Stimulated activated CD4-positive, alpha-beta T cell treated with anti-CD3 and anti-CD28 coated beads, Interleukin-4, amount 100 ng/mL, for 1 hour (primary cell): ENCODE results near the gene TYROBP.
"Not testable (repeated sequence)": the region's sequence is repeated elsewhere in the genome, so short reads cannot be mapped to it uniquely, and the experiment has no call there.

Experiments
- DNase-seq: peaks from one replicate; pipeline ENCODE4 v3.0.0-alpha.2; 2020

TYROBP gene

GRCh38 chr19:35898499-35898809 lies 9.6 kb downstream of the TYROBP start:
- no peak for DNase-seq

GRCh38 chr19:35897706-35898451 lies 10.2 kb downstream of the TYROBP start:
- DNase-seq = no peak

GRCh38 chr19:35896643-35897040 lies 11.5 kb downstream of the TYROBP start:
- DNase-seq = no peak

- no peak for DNase-seq
Observed at GRCh38 chr19:35895911-35896642, 12.0 kb downstream of the TYROBP start.

- no peak for DNase-seq
Observed at GRCh38 chr19:35894342-35894741, 13.8 kb downstream of the TYROBP start.

- DNase-seq = not testable (repeated sequence)
Observed at GRCh38 chr19:35891819-35892218, 16.3 kb downstream of the TYROBP start.

- DNase-seq = no peak
Observed at GRCh38 chr19:35890113-35890650, 17.9 kb downstream of the TYROBP start.

- DNase-seq = no peak
Observed at GRCh38 chr19:35889370-35890112, 18.6 kb downstream of the TYROBP start.

GRCh38 chr19:35888398-35888797 lies 19.7 kb downstream of the TYROBP start:
- no peak for DNase-seq

- DNase-seq = no peak
Observed at GRCh38 chr19:35887197-35887596, 20.9 kb downstream of the TYROBP start.

GRCh38 chr19:35885904-35886303 lies 22.2 kb downstream of the TYROBP start:
- no peak for DNase-seq

- no peak for DNase-seq
Observed at GRCh38 chr19:35885225-35885738, 22.8 kb downstream of the TYROBP start.

GRCh38 chr19:35883882-35884281 lies 24.2 kb downstream of the TYROBP start:
- DNase-seq = no peak

GRCh38 chr19:35882114-35882832 lies 25.8 kb downstream of the TYROBP start:
- no peak for DNase-seq

- DNase-seq = peak; percentile 77
Observed at GRCh38 chr19:35879770-35880317, 28.3 kb downstream of the TYROBP start.

- DNase-seq = no peak
Observed at GRCh38 chr19:35879068-35879467, 29.0 kb downstream of the TYROBP start.

- no peak for DNase-seq
Observed at GRCh38 chr19:35874392-35874930, 33.6 kb downstream of the TYROBP start.

GRCh38 chr19:35872180-35872579 lies 35.9 kb downstream of the TYROBP start:
- no peak for DNase-seq

- DNase-seq = no peak
Observed at GRCh38 chr19:35871611-35872010, 36.5 kb downstream of the TYROBP start.

GRCh38 chr19:35870798-35871197 lies 37.3 kb downstream of the TYROBP start:
- no peak for DNase-seq

GRCh38 chr19:35870124-35870736 lies 37.9 kb downstream of the TYROBP start:
- DNase-seq = not testable (repeated sequence)
